ENCODE data around the gene ZNF2.

The ZNF2 gene

GRCh38 chr2:95207111-95207961 is 41.7 kb downstream of the ZNF2 start, which contains the start of gene ZNF892:
Gene ZNF892, plus strand, starts transcription at chr2:95207521. Its CDS starts 295 bp downstream, at chr2:95207816.
- peak; percentile 99 for DNase-seq

GRCh38 chr2:95208106-95208505 is 42.5 kb downstream of the ZNF2 start:
- no peak for DNase-seq

- DNase-seq = no peak
Observed at GRCh38 chr2:95215018-95215612, 49.5 kb downstream of the ZNF2 start.

DNA sequence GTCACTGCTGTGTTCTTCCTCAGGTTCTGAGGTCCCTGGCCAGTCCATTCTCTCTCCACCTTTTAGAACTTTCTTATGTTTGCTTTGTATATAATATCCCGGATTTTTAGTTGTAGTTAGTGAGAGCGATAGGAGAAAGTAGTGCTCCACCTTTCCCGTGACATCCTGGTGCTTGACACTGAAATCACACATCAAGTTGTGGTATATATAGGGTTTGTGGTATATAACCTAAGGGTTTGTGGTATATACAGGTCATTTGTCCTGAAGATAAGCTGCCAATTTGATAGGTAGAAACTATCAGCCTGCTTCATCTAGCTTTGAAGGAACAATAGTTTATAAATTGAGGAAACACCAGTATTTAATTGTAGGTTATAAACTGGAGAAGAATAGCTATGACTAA is 54.8 kb downstream of the ZNF2 start:
- no peak for DNase-seq

GRCh38 chr2:95225658-95226057 is 60.0 kb downstream of the ZNF2 start:
- DNase-seq = no peak

GRCh38 chr2:95231723-95232122 is 66.1 kb downstream of the ZNF2 start:
- peak; percentile 67 for DNase-seq

DNA sequence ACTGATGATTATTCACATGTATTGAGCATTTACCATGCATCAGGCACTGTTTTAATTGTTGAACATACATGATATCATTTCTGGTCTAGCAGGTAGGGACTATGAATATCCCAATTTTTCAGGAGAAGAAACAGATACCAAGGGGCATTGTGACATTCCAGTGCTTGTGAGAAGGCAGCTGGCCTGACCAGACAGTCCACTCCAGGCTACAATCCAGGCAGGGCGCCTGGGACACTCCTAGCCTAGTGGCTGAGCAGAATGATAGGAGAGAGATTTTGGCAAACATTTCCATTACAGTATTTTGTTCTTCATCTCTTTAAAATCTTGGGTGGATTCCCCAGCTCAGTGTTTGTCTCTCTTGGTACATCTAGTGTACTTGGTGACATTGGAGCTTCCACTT is 66.6 kb downstream of the ZNF2 start:
- no peak for DNase-seq

Measured in retina (tissue), 1 donor.